H1 (cell line): Measurements from ENCODE around the gene INPP5K. TPM values are rescaled to one million over a fixed set of nuclear protein-coding genes. Genes with fewer than 3 reads are reported as not detected.

Experiments
- ASH2L ChIP-seq: fragments of 200-600, 300-600 bp; sonication (generic); IDR thresholded peaks from one replicate; pipeline ENCODE4 v1.7.1; 2017; ENCODE audit warnings: low read length
- RBBP5 ChIP-seq: IDR thresholded peaks from 2 replicates; pipeline ENCODE4 v1.7.1; 2012; ENCODE audit warnings: low read depth, mild to moderate bottlenecking, inconsistent platforms, low read length, moderate library complexity, borderline replicate concordance
- TAF7 ChIP-seq: optimal IDR thresholded peaks from 2 replicates; pipeline ENCODE3; 2011; ENCODE audit warnings: low read depth, mild to moderate bottlenecking, inconsistent platforms, low read length, moderate library complexity, borderline replicate concordance
- TEAD4 ChIP-seq: IDR thresholded peaks from 2 replicates; pipeline ENCODE4 v1.6.1; 2012; ENCODE audit warnings: low read depth, low read length, inconsistent platforms, mixed read lengths
- polyA plus RNA-seq, 7 experiments: library from polyadenylated mRNA; depleted of rRNA in 3 of 7; stranded (reverse) in 5 of 7; unstranded in 2 of 7; fragments of >200 nt in 5 of 7; fragments of 200-250 nt in 2 of 7; gene quantifications; 1 replicate in 5 of 7; 2 replicates in 1 of 7; 4 replicates in 1 of 7; pipeline versions ENCODE4 v1.2.1 to v1.2.3, GENCODE V29; 2011 to 2013; ENCODE audit warnings: missing spikeins in 2 of 7, mixed read lengths in 2 of 7
- total RNA-seq: library from RNA; stranded (reverse); fragmentation: NEBNext Ultra II Directional; extraction: Animal tissue kit (Norgen Biotek cat#: 25700); gene quantifications from 2 replicates; pipeline ENCODE4 v1.2.1, GENCODE V29; 2021

The INPP5K gene
- total and polyA plus RNA-seq, 2 of the 8 experiments (the other 6 are each of a cell fraction or from before 2014, with no cell fraction given), result 21.0 to 24.1 TPM

GRCh38 chr17:1497831-1498230 lies 18.6 kb downstream of the INPP5K start (continued):
- TF ChIP-seq TAF7, result no peak
- TF ChIP-seq TEAD4, result no peak
- no peak for TF ChIP-seq ASH2L
- TF ChIP-seq RBBP5, result no peak
